GM12892 (cell line): Measurements from ENCODE around the gene DAG1.
A peak's percentile ranks its signal among the peaks of the same experiment; 100 is the strongest.

Experiments used
- DNase-seq: peaks from one replicate; pipeline ENCODE4 v3.0.0; 2011; ENCODE audit not compliant: insufficient read length
- FAIRE-seq: peaks from 2 replicates; lab custom pipeline; 2011; peaks lifted over from hg19 to GRCh38; lab: Jason Lieb, UNC
- POLR2A ChIP-seq: IDR thresholded peaks from 2 replicates; pipeline ENCODE4 v1.6.1; 2011; ENCODE audit warnings: low read depth, low read length, control low read depth
- POLR2AphosphoS5 ChIP-seq: IDR thresholded peaks from 2 replicates; pipeline ENCODE4 v1.6.1; 2011; ENCODE audit warnings: low read depth, low read length, control low read depth
- TAF1 ChIP-seq: IDR thresholded peaks from 2 replicates; pipeline ENCODE4 v1.6.1; 2011; ENCODE audit warnings: low read depth, mild to moderate bottlenecking, control low read depth, low read length, borderline replicate concordance

The DAG1 gene

DNA sequence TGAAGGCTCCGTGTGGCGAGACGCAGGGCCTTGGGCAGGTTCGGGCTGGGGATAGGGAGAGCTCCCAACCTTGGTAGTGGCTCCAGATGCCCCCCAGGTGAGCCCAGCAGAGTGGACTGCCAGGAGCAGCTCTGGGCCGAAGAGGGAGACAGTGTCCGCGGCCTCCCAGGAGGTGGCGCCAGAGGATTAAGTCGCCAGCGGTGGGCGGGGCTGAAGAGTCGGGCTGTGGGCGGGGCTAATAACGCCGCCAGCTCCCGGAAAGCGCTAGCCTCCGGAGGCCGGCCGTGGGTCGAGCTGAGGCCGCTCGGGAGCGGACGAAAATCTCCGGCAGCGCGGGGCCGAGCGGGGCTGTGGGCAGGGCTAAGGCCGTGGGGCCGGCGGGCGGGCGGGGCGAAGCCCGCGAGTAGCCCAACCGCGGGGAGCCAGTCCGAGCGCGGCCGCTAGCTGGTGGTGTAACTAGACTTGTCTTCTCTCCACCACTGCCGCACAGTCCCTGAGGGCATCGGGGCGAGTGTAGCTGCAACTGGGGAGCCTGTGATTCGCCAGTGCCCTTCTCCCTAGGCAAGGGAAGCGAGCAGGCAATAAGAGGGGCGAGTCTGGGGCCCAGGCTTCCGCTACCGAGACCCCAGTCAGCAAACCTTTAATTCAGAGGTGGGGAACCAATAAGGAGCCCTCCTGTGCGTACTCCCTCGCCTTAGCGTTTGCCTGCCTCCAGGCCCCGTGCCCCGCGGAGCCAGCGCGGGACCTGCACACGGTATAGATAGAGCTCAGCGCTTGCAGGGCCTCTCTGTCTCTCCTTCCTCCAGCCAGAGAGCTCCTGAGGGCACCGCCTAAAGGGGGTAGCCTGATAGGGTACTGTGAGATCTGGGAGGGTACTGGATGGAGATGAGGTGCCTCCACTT, 69.8 kb downstream of the DAG1 start:
- peak; percentile 88 for DNase-seq
- FAIRE-seq = peak; percentile 95
- no peak for TF ChIP-seq TAF1
- peak; percentile 35; the same call in 1 of the 2 replicates for TF ChIP-seq POLR2A
- TF ChIP-seq POLR2AphosphoS5 = no peak

DNA sequence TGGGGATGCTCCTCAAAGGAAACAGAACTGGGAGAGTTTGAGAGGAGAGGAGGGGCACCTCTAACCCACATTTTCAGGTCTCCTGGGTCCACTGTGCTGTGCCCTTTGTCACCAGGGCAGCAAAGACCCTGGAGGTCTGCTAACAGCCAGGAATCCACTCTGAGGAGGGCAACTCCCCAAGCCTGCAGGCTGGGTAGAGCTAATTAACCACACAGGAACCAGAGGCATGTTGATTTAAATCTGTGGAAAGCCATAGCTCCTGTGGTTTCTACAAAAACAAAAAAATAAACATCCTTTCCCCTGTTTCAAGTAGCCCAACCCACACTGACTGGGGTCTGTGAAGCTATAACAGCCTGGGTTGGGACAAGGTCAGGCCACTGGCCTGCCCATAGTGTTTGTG, 82.0 kb downstream of the DAG1 start:
- TF ChIP-seq POLR2AphosphoS5 (no peak), TAF1 (no peak), POLR2A (no peak)
- FAIRE-seq (no peak), DNase-seq (no peak)

DNA sequence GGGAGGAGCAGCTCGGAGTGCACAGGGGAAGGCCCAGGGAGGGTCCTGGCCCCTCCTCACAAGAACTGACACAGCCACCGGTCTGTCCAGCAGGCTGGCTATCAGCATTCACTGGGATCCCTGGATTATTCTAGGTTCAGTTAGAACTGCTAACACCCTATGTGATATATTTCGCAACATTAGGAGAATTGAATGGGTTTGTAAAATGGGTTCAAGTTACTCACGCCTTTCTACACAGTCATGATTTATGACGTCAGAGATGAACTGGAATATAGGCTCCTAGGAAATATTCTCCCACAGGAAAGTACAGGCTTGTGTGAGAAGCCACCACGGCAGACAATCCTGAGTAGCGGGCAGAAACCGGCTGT, 83.2 kb downstream of the DAG1 start:
- no peak for FAIRE-seq

DNA sequence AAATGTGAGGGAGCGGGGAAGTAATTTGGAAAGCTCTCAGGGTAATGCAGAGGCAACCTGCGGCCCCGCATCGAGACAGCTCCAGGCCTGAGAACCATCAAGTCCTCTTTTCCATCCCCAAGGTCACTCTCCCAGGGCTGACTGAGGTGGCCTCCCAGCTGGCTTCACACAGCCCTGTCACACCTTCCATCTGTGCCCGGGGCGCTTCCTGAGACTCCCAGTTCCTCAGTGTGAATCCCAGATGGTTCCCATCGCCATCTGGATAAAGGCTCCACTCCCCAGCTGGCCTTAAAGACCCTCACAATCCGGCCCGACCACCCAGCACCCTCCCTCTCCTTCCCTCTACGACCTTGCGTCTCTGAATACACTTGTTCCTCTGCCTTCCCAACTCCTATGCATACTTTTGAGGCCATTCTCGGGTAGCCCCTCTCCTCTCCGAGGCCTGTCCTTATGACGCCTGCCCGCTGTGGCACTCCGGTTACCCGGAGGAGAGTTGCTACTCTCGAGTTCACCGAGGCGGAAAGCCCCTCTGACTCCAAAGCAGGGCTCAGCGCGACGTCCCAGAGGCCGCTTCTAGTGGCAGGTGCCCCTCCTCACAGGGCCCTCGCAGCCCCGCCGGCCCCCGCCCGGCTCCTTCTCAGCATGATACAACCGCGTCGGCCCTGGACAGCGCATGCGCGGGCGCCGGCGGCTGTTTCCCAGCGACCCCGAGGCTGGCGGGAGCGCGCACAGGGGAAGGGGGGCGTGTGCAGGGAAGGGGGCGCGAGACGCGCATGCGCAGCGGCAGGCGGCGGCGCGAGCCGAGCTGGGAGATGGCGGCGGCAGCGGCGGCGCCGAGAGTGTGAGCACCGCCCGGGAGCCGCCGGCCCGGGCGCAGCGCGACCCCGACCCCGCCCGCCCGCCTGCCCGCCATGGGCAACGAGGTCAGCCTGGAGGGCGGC, 83.9 kb downstream of the DAG1 start, which contains the start of gene BSN:
Gene BSN, plus strand, starts transcription at position 786 of the 941 bp plus-strand sequence. Its CDS starts 126 bp downstream, at position 912.
- FAIRE-seq (peak; percentile 95), DNase-seq (peak; percentile 99)
- TF ChIP-seq POLR2A = no peak
- TF ChIP-seq TAF1 = no peak
- no peak for TF ChIP-seq POLR2AphosphoS5

More for the DNA sequence above, 83.2 kb downstream of the DAG1 start:
- no peak for DNase-seq
- TF ChIP-seq POLR2A = no peak
- no peak for TF ChIP-seq POLR2AphosphoS5
- no peak for TF ChIP-seq TAF1

DNA sequence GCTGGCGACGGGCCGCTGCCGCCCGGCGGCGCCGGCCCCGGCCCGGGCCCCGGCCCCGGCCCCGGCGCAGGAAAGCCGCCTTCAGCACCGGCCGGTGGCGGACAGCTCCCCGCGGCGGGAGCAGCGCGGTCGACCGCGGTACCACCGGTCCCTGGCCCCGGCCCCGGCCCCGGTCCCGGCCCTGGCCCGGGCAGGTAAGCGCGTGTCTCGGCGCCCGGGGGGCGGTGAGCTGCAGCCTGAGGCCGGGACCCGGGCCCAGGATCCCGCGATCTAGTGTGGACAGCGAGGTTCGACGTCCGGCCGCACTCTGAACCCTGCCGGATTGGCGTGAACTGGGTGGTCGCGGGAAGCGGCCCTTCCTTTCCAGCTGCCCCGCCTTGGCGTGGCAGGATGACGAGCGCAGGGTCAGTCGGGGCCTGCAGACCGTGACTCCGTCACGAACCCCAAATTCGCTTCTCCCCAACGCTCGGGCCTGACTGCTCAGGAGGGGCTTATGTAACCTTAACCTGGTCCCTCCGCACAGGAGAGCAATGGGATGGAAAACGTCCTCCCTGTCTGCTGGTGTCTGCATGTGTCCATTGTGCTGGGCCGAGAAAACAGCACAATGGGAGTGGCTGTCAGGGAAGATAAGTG, 84.7 kb downstream of the DAG1 start:
- FAIRE-seq = no peak
- TF ChIP-seq TAF1 (no peak), POLR2AphosphoS5 (no peak)
- peak; percentile 70 for DNase-seq

DNA sequence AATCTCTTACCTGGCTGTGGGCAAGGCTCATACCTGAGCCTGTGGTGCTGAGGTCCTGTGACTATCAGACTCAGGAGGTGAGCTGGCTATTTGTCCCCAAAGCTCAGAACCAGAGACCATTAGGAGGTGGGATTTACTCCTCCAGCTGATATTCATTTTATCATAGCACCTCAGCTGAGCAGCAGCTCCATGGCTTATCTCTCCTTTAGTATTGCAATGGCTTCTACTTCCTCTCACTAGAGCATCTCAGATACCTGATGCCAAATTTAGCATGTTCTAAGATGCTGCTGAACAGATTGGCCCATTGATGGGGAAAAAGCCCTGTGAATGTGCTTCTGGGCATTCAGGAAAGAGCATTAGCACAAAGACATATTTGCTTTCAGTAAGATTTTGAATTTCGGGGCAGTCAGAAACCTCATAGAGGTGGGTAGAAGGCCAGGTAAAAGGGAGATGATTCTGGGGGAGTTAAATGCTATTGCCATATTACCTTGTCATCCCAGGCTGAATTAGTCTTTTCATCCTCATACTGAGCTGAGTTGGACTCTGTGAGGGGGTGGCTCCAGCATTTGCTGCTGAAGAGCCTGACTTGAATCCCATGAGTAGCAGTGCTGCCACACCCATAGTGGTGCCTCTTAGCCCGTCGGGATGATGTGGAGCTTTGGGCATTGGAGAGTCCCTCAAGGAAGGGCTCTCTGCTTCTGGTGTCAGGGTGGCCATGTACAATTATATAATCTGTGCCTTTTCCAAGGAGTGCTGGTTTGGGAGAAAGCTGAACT, 86.6 kb downstream of the DAG1 start:
- FAIRE-seq = no peak

DNA sequence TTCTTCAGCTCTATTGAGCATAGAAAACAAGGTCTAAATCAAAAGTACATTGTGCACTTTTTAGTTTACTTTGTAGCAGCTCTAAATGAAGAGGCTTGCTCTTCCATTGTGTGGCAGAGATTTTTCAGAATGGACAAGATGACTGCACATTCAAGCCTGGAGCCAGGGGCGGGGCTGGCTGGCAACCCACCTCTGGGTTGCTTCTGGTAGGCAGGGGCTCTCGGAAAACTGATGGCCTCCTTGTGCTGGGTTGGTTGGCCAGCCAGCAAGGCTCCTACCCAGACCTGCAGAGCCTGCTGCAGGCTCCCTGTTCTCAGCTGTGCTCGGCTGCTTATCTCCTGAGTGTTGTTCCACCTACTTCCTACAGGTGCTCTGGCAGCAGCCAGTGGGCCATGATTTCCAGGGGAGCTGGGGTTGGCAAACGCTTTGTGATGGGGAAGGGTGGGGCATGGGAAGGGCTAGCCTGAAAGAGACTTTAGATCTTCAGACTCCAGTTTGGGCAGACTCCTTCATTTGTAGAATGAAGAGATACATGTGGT, 93.0 kb downstream of the DAG1 start:
- DNase-seq = no peak
- FAIRE-seq = no peak
- TF ChIP-seq TAF1 (no peak), POLR2AphosphoS5 (no peak), POLR2A (no peak)

More for the DNA sequence above, 86.6 kb downstream of the DAG1 start:
- TF ChIP-seq POLR2A (no peak), TAF1 (no peak), POLR2AphosphoS5 (no peak)
- no peak for DNase-seq

DNA sequence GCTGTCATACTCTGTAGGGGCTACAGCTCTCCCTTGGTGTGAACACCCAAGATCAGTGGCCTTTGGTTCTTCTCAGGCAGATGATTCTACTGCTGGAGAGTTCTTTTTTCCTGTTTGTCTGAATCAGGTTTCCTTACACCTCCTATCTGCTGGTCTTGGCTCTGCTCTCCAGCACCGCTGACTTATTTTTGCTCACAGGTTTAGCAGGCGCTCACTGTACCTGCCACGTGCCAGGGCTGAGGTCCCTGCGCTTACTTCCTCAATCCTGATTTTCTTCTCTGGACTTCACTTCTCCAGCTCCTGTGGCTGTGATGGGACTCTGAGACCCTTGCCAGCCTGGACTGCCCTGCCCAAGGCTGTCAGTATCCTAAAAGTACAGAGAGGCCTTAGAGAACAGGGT, 93.7 kb downstream of the DAG1 start:
- FAIRE-seq (no peak), DNase-seq (no peak)
- TF ChIP-seq POLR2AphosphoS5 (no peak), POLR2A (no peak), TAF1 (no peak)

DNA sequence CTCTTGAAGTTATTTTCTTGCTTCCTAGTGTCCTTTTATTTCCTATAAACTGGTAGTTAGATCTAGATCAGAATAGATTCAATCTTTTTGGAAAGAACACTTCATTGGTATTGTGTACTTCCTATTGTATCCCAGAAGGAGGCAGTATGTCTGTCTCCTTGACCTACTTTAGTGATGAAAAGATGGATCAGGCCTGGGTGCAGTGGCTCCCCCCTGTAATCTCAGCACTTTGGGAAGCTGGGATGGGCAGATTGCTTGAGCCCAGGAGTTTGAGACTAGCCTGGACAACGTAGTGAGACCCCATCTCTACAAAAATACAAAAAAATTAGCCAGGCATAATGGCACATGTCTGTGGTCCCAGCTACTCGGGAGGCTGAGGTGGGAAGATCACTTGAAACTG, 96.2 kb downstream of the DAG1 start:
- FAIRE-seq = no peak
- DNase-seq = no peak
- TF ChIP-seq POLR2AphosphoS5 (no peak), TAF1 (no peak)

DNA sequence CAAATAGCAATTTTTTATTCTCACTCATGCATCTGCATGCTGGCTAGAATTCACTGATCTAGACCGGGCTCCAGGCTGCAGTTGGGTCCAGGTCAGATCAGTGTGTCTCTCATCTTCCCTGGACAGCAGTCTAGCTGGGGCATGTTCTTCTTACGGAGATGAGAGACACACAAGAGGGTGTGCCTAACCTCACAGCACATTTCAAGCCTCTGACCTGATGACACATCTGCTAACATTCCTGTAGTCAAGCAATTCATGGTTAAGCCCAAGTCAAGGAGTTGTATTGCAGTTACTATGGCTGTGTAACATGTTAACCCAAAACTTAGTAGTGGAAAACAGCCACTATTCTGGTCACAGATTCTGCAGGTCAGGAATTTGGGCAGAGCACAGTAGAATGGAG, 97.3 kb downstream of the DAG1 start:
- DNase-seq (no peak), FAIRE-seq (no peak)
- TF ChIP-seq TAF1 = no peak
- TF ChIP-seq POLR2A = no peak
- TF ChIP-seq POLR2AphosphoS5 = no peak
